HEK293 (cell line): Measurements from ENCODE around the gene STRADA.

Experiments
- CTCF ChIA-PET: fragments of 350-600 bp; formaldehyde crosslinking; extraction: SDS; loops from one replicate; lab custom pipeline; 2021; ENCODE audit warnings: antibody characterized with exemption; lab: Yijun Ruan, JAX
- POLR2A ChIA-PET: fragments of 300-600 bp; formaldehyde crosslinking; extraction: SDS; loops from one replicate; lab custom pipeline; 2020; ENCODE audit warnings: antibody characterized with exemption, inconsistent platforms; lab: Yijun Ruan, JAX
- H3K27ac ChIP-seq: fragments of 200-500 bp; sonication (Bioruptor generic); 2 replicates; pipeline ENCODE4 v1.5.1; 2014; ENCODE audit warnings: low read depth, low read length, control low read depth, inconsistent platforms; ENCODE audit errors: extremely low read depth
- H3K36me3 ChIP-seq, 2 experiments: fragments of 200-500 bp in 1 of 2; sonication (Bioruptor generic) in 1 of 2; 1 replicate in 1 of 2; 2 replicates in 1 of 2; pipeline ENCODE4 v1.5.1; 2014 to 2017; ENCODE audit warnings: inconsistent platforms in 2 of 2, low read length in 2 of 2; ENCODE audit not compliant: control insufficient read depth in 2 of 2, insufficient read depth in 1 of 2
- H3K4me1 ChIP-seq: fragments of 200-500 bp; sonication (Bioruptor generic); 2 replicates; pipeline ENCODE4 v1.5.1; 2014; ENCODE audit warnings: mild to moderate bottlenecking, low read length, inconsistent platforms; ENCODE audit not compliant: control insufficient read depth, insufficient read depth
- H3K4me3 ChIP-seq: 2 replicates; pipeline ENCODE4 v1.5.1; 2011; ENCODE audit warnings: low read depth, mild to moderate bottlenecking, control low read depth, low read length, moderate library complexity
- H3K9me3 ChIP-seq: fragments of 200-500 bp; sonication (Bioruptor generic); 2 replicates; pipeline ENCODE4 v1.5.1; 2014; ENCODE audit warnings: low read depth, low read length, inconsistent platforms; ENCODE audit not compliant: control insufficient read depth, insufficient read depth
- BCL11A ChIP-seq: fragments of 450-650 bp; formaldehyde crosslinking; IDR thresholded peaks from 2 replicates; pipeline ENCODE4 v1.5.1; 2016; ENCODE audit warnings: low read depth, missing biosample characterization, missing genetic modification characterization
- GLIS1 ChIP-seq: fragments of 450-650 bp; formaldehyde crosslinking; IDR thresholded peaks from 2 replicates; pipeline ENCODE4 v1.5.1; 2016; ENCODE audit warnings: missing biosample characterization, missing genetic modification characterization
- KLF1 ChIP-seq: fragments of 450-650 bp; formaldehyde crosslinking; IDR thresholded peaks from 2 replicates; pipeline ENCODE4 v1.5.1; 2016; ENCODE audit warnings: missing biosample characterization, missing genetic modification characterization
- PATZ1 ChIP-seq: fragments of 450-650 bp; formaldehyde crosslinking; IDR thresholded peaks from 2 replicates; pipeline ENCODE4 v1.5.1; 2016; ENCODE audit warnings: missing biosample characterization, missing genetic modification characterization
- PRDM2 ChIP-seq: fragments of 450-650 bp; formaldehyde crosslinking; IDR thresholded peaks from 2 replicates; pipeline ENCODE4 v1.5.1; 2016; ENCODE audit warnings: missing biosample characterization, missing genetic modification characterization, borderline replicate concordance
- RBAK ChIP-seq: fragments of 450-650 bp; formaldehyde crosslinking; IDR thresholded peaks from 2 replicates; pipeline ENCODE4 v1.5.1; 2016; ENCODE audit warnings: missing biosample characterization, missing genetic modification characterization
- ZFP69B ChIP-seq: fragments of 450-650 bp; formaldehyde crosslinking; IDR thresholded peaks from 2 replicates; pipeline ENCODE4 v1.5.1; 2016; ENCODE audit warnings: missing biosample characterization, missing genetic modification characterization
- ZNF169 ChIP-seq: fragments of 450-650 bp; formaldehyde crosslinking; IDR thresholded peaks from 2 replicates; pipeline ENCODE4 v1.5.1; 2016; ENCODE audit warnings: missing biosample characterization, missing genetic modification characterization
- ZNF626 ChIP-seq: fragments of 450-650 bp; sonication (Bioruptor Pico); formaldehyde crosslinking; IDR thresholded peaks from 2 replicates; pipeline ENCODE4 v1.5.1; 2018; ENCODE audit warnings: missing biosample characterization, missing genetic modification characterization, inconsistent platforms
- ZNF629 ChIP-seq: fragments of 450-650 bp; formaldehyde crosslinking; IDR thresholded peaks from 2 replicates; pipeline ENCODE4 v1.5.1; 2017; ENCODE audit warnings: missing biosample characterization, missing genetic modification characterization
- ZNF792 ChIP-seq: fragments of 450-650 bp; formaldehyde crosslinking; IDR thresholded peaks from 2 replicates; pipeline ENCODE4 v1.5.1; 2016; ENCODE audit warnings: missing biosample characterization, missing genetic modification characterization
- ZSCAN5A ChIP-seq: fragments of 450-650 bp; formaldehyde crosslinking; IDR thresholded peaks from 2 replicates; pipeline ENCODE4 v1.5.1; 2016; ENCODE audit warnings: missing biosample characterization, missing genetic modification characterization

STRADA gene

GRCh38 chr17:63694229-63694949 lies 47.2 kb downstream of the STRADA start (continued):
- TF ChIP-seq PRDM2 (tag by site-specific recombination) (no peak), PATZ1 (0 out of 2 replicates have a peak, but pooled peaks have one; percentile 18), ZNF626 (tag by site-specific recombination) (no peak), ZNF792 (tag by site-specific recombination) (no peak), BCL11A (no peak), RBAK (tag by site-specific recombination) (no peak), GLIS1 (tag by site-specific recombination) (peak; percentile 46; the same call in 1 of the 2 replicates), KLF1 (tag by site-specific recombination) (peak; percentile 24; the same call in 1 of the 2 replicates), ZNF629 (tag by site-specific recombination) (no peak), ZNF169 (tag by site-specific recombination) (no peak)

GRCh38 chr17:63693411-63694113 lies 48.0 kb downstream of the STRADA start:
- peaks cover 3 to 88% of the 10 kb centered on the region in 2 experiments; a peak in 2 of 3 replicates for H3K36me3 ChIP-seq
- ChIA-PET POLR2A (interaction anchor here (1.3 kb wide), 1 partner anchor 72 kb away, joined by 6 read pairs; the partner anchor contains the start of gene MAP3K3), CTCF (interaction anchor here (0.5 to 1.4 kb wide), 4 partner anchors 52 to 125 kb away, joined by 3 to 4 read pairs (median 3); no protein-coding TSS in a partner anchor)
- H3K4me1 ChIP-seq, result no peaks in the 10 kb centered on the region
- no peak overlapping the region for H3K27ac ChIP-seq
- no peak overlapping the region for H3K4me3 ChIP-seq
- TF ChIP-seq ZFP69B (tag by site-specific recombination) (0 out of 2 replicates have a peak, but pooled peaks have one; percentile 30), ZSCAN5A (tag by site-specific recombination) (no peak)
- TF ChIP-seq, all 188 proteins: peak for 1
- no peaks in the 10 kb centered on the region for H3K9me3 ChIP-seq
